OCI-LY7 (cell line): ENCODE results near the gene ADAM12. TPM values are rescaled to one million over a fixed set of nuclear protein-coding genes. Genes with fewer than 3 reads are reported as not detected.

Experiments
- Bru-seq: library from RNA; stranded (reverse); fragments of 400-500 nt; gene quantifications from one replicate; lab custom pipeline; 2021; lab: Mats Ljungman, UMichigan
- BruChase-seq, 2 experiments: library from RNA; stranded (reverse); fragments of 400-500 nt; gene quantifications; one replicate each; lab custom pipeline; 2021; lab: Mats Ljungman, UMichigan
- BruUV-seq: library from RNA; stranded (reverse); fragments of 400-500 nt; replicated peaks from 2 replicates; lab custom pipeline; 2021; lab: Mats Ljungman, UMichigan
- CTCF ChIA-PET: fragments of 300-600 bp; sonication (Branson Sonifier 250); formaldehyde crosslinking; loops from one replicate; lab custom pipeline; 2022; ENCODE audit warnings: antibody characterized with exemption; ENCODE audit not compliant: unreplicated experiment; lab: Charles Lee
- POLR2A ChIA-PET: fragments of 300-600 bp; sonication (Branson Sonifier 250); formaldehyde crosslinking; loops from one replicate; lab custom pipeline; 2022; ENCODE audit warnings: antibody characterized with exemption; lab: Charles Lee
- DNase-seq: peaks from one replicate; pipeline ENCODE4 v3.0.0-alpha.2; 2015; ENCODE audit warnings: low spot score
- H2AFZ ChIP-seq: fragments of 200-600 bp; sonication (generic), shearing (Covaris generic); 2 replicates; pipeline ENCODE4 v1.6.1; 2014; ENCODE audit warnings: mild to moderate bottlenecking, antibody characterized with exemption, low read length, moderate library complexity
- H3K27ac ChIP-seq: fragments of 200-600 bp; sonication (generic); 2 replicates; pipeline ENCODE4 v1.5.1; 2014; ENCODE audit warnings: mixed run types, low read depth, mild to moderate bottlenecking, moderate library complexity, low read length, inconsistent platforms; ENCODE audit not compliant: poor library complexity, severe bottlenecking
- H3K36me3 ChIP-seq: fragments of 200-600 bp; sonication (generic); 2 replicates; pipeline ENCODE4 v1.6.1; 2014; ENCODE audit warnings: mild to moderate bottlenecking, antibody characterized with exemption, low read length, moderate library complexity, mixed read lengths; ENCODE audit not compliant: insufficient read depth
- H3K4me1 ChIP-seq: fragments of 200-600 bp; sonication (generic); 2 replicates; pipeline ENCODE4 v1.5.1; 2014; ENCODE audit warnings: mild to moderate bottlenecking, low read length; ENCODE audit not compliant: insufficient read depth, poor library complexity, severe bottlenecking
- H3K4me2 ChIP-seq: fragments of 200-600 bp; sonication (generic); 2 replicates; pipeline ENCODE4 v1.6.1; 2014; ENCODE audit warnings: mild to moderate bottlenecking, low read length
- H3K4me3 ChIP-seq: fragments of 200-600 bp; sonication (generic); 2 replicates; pipeline ENCODE4 v1.5.1; 2014; ENCODE audit warnings: mild to moderate bottlenecking, low read depth, low read length; ENCODE audit not compliant: poor library complexity, severe bottlenecking
- H3K79me2 ChIP-seq: fragments of 200-600 bp; sonication (generic); 2 replicates; pipeline ENCODE4 v1.6.1; 2016; ENCODE audit warnings: low read depth, mild to moderate bottlenecking, low read length, moderate library complexity, mixed read lengths; ENCODE audit not compliant: insufficient read depth
- H3K9me2 ChIP-seq: fragments of 200-600 bp; sonication (generic); 2 replicates; pipeline ENCODE4 v1.6.1; 2016; ENCODE audit warnings: mild to moderate bottlenecking, low read length, mixed read lengths; ENCODE audit not compliant: insufficient read depth
- H3K9me3 ChIP-seq: fragments of 200-600 bp; sonication (generic); 2 replicates; pipeline ENCODE4 v1.6.1; 2014; ENCODE audit warnings: mild to moderate bottlenecking, mixed run types, low read length, mixed read lengths
- H4K20me1 ChIP-seq: fragments of 200-600 bp; sonication (generic); 2 replicates; pipeline ENCODE4 v1.6.1; 2014; ENCODE audit warnings: mild to moderate bottlenecking, antibody characterized with exemption, low read length, moderate library complexity, mixed read lengths; ENCODE audit not compliant: insufficient read depth
- EZH2phosphoT487 ChIP-seq: fragments of 200-600 bp; sonication (generic); IDR thresholded peaks from 2 replicates; pipeline ENCODE4 v1.6.1; 2018; ENCODE audit warnings: low read depth, borderline replicate concordance, mild to moderate bottlenecking, mixed run types, antibody characterized with exemption, low read length, moderate library complexity, mixed read lengths
- intact Hi-C: fragments of 100-400 bp; cut with micrococcal nuclease; formaldehyde crosslinking; loops from one replicate; pipeline ENCODE4 v1.10.0; 2022; ENCODE audit not compliant: unreplicated experiment
- long read RNA-seq: library from polyadenylated mRNA; stranded (forward); transcript quantifications from one replicate; pipeline ENCODE4 v2.0.0, GENCODE V29; 2022
- total RNA-seq, 2 experiments: library from RNA; depleted of rRNA in 1 of 2; stranded (reverse); fragments of >200 nt in 1 of 2; shearing (Covaris generic) in 1 of 2; gene quantifications; 2 replicates each; pipeline ENCODE4 v1.2.3, GENCODE V29; 2014 to 2022
- TF ChIP-seq, protein P1 (sequence below): fragments of 200-600 bp; sonication (generic); conservative IDR thresholded peaks from 2 replicates; pipeline ENCODE4 v1.5.1; 2014; ENCODE audit warnings: mild to moderate bottlenecking, antibody characterized with exemption, low read length, moderate library complexity, mixed read lengths

ADAM12 gene, protein sequence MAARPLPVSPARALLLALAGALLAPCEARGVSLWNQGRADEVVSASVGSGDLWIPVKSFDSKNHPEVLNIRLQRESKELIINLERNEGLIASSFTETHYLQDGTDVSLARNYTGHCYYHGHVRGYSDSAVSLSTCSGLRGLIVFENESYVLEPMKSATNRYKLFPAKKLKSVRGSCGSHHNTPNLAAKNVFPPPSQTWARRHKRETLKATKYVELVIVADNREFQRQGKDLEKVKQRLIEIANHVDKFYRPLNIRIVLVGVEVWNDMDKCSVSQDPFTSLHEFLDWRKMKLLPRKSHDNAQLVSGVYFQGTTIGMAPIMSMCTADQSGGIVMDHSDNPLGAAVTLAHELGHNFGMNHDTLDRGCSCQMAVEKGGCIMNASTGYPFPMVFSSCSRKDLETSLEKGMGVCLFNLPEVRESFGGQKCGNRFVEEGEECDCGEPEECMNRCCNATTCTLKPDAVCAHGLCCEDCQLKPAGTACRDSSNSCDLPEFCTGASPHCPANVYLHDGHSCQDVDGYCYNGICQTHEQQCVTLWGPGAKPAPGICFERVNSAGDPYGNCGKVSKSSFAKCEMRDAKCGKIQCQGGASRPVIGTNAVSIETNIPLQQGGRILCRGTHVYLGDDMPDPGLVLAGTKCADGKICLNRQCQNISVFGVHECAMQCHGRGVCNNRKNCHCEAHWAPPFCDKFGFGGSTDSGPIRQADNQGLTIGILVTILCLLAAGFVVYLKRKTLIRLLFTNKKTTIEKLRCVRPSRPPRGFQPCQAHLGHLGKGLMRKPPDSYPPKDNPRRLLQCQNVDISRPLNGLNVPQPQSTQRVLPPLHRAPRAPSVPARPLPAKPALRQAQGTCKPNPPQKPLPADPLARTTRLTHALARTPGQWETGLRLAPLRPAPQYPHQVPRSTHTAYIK
- total RNA-seq (2014; rRNA removed; shearing (Covaris generic)) (0.06 TPM in 1 of 2 replicates, not detected in the other), total RNA-seq (2022) (not detected in 2 replicates), Bru-seq, nascent RNA (percentile 1 among the genes with signal in this experiment), BruChase-seq, experiment 1, labeled RNA remaining after a 6-hour chase (percentile 2 among the genes with signal in this experiment), BruChase-seq, experiment 2, labeled RNA remaining after a 2-hour chase (percentile 2 among the genes with signal in this experiment)
- long read RNA-seq = 0 reads

GRCh38 chr10:126387931-126388911, at the start of gene ADAM12:
Gene ADAM12, minus strand, starts transcription at chr10:126388477. Its CDS starts 332 bp downstream, at chr10:126388145.
- Histone ChIP-seq H3K36me3 (no peaks in the 10 kb centered on the region), H3K9me2 (no peaks in the 10 kb centered on the region), H3K4me3 (no peak within 1 kb of the TSS), H3K4me1 (no peaks in the 10 kb centered on the region), H3K4me2 (no peak within 1 kb of the TSS), H3K79me2 (no peaks in the 10 kb centered on the region), H3K27ac (no peak within 1 kb of the TSS), H3K9me3 (no peaks in the 10 kb centered on the region), H4K20me1 (no peaks in the 10 kb centered on the region), H2AFZ (no peak within 1 kb of the TSS)
- DNase-seq = no peak
- no TSS peak for BruUV-seq
- POLR2A ChIA-PET = no interaction called here
- TF ChIP-seq EZH2phosphoT487 = no peak
- TF ChIP-seq, protein P1, sequence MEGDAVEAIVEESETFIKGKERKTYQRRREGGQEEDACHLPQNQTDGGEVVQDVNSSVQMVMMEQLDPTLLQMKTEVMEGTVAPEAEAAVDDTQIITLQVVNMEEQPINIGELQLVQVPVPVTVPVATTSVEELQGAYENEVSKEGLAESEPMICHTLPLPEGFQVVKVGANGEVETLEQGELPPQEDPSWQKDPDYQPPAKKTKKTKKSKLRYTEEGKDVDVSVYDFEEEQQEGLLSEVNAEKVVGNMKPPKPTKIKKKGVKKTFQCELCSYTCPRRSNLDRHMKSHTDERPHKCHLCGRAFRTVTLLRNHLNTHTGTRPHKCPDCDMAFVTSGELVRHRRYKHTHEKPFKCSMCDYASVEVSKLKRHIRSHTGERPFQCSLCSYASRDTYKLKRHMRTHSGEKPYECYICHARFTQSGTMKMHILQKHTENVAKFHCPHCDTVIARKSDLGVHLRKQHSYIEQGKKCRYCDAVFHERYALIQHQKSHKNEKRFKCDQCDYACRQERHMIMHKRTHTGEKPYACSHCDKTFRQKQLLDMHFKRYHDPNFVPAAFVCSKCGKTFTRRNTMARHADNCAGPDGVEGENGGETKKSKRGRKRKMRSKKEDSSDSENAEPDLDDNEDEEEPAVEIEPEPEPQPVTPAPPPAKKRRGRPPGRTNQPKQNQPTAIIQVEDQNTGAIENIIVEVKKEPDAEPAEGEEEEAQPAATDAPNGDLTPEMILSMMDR = no peak
- CTCF ChIA-PET = no interaction called here
- intact Hi-C loops = no loop called here

DNA sequence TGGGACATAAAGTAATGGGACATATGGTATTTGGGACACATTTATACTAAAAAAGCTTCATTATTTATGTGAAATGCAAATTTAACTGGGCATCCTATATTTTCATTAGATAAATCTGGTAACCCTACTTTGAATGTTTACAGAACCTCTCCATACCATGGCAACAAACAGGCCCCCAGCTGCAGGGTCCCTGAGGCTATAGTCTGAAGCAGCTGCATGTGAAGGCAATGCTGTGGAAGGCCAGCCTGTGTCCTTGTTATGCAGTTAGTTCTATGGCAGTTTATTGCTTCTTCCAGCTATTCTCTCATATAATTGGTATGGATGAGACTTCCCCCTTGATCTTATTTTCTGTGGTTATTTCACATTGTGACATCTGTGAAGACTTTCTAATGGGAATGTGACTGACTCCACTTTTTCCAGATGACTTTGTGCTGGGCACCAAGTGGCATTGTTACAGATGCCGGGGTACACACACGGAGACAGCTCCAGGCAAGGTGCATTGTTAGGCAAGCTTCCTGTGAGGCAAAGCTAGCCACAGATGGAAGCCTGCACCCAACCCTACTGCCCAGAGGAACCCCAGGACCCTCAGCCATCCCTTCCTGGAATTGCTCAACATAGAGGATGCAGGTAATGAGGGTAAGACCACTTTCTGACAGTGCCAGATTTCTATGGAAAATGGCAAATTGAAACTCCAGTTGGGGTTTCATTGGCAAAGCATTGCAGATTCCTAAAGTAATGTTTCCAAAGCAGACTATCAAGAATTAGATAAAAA, 49.5 kb upstream of the ADAM12 start:
- CTCF ChIA-PET = no interaction called here
- H3K9me2 ChIP-seq = no peaks in the 10 kb centered on the region
- no peak overlapping the region for H3K27ac ChIP-seq
- TF ChIP-seq, protein P1 = no peak
- TF ChIP-seq EZH2phosphoT487 = no peak
- no peak overlapping the region for H3K4me2 ChIP-seq
- intact Hi-C loops = no loop called here
- H3K4me1 ChIP-seq = no peaks in the 10 kb centered on the region
- no peaks in the 10 kb centered on the region for H3K36me3 ChIP-seq
- BruUV-seq = no TSS peak
- no peak overlapping the region for H3K4me3 ChIP-seq
- no peak overlapping the region for H2AFZ ChIP-seq
- no peaks in the 10 kb centered on the region for H3K9me3 ChIP-seq
- H3K79me2 ChIP-seq = no peaks in the 10 kb centered on the region
- no peaks in the 10 kb centered on the region for H4K20me1 ChIP-seq
- no peak for DNase-seq
- POLR2A ChIA-PET = no interaction called here
